Mucosa of descending colon (tissue), 3 donors: ENCODE measurements around the gene LYPLAL1. TPM values are rescaled to one million over a fixed set of nuclear protein-coding genes. Genes with fewer than 3 reads are reported as not detected.

Experiments used
- ATAC-seq: fragments of 200-7000 bp; cut with Tn5 transposase; one replicate; pipeline ENCODE4 v1.9.1; 2020; ENCODE audit warnings: mild to moderate bottlenecking, moderate library complexity
- DNase-seq, 3 donors: peaks; one replicate each; pipeline ENCODE4 v3.0.0-alpha.2; 2020
- H3K36me3 ChIP-seq: fragments of 200-600 bp; one replicate; pipeline ENCODE4 v1.8.0; 2021; ENCODE audit warnings: low read depth, mild to moderate bottlenecking
- H3K4me1 ChIP-seq: fragments of 200-600 bp; one replicate; pipeline ENCODE4 v1.8.0; 2021; ENCODE audit warnings: low read depth, mild to moderate bottlenecking
- H3K4me3 ChIP-seq: fragments of 200-600 bp; one replicate; pipeline ENCODE4 v1.8.0; 2021; ENCODE audit warnings: mild to moderate bottlenecking
- H3K9me3 ChIP-seq: fragments of 200-600 bp; one replicate; pipeline ENCODE4 v1.8.0; 2021; ENCODE audit warnings: mild to moderate bottlenecking
- intact Hi-C, 2 donors: fragments of 100-400 bp; cut with DNase I in 1 of 2; cut with micrococcal nuclease in 1 of 2; formaldehyde crosslinking; loops; one replicate each; pipeline versions ENCODE4 v1.11.0 to v1.11.1; 2022; cut with DNase I, micrococcal nuclease
- total RNA-seq, 3 donors: library from RNA; stranded (reverse); fragmentation: NEBNext Ultra II Directional in 2 of 3; extraction: Animal tissue kit (Norgen Biotek cat#: 25700) in 2 of 3; gene quantifications; one replicate each; pipeline versions ENCODE4 v1.2.1 to v1.2.4, GENCODE V29; 2021 to 2023
- TF ChIP-seq, protein P1 (sequence below): fragments of 200-600 bp; IDR thresholded peaks from one replicate; pipeline ENCODE4 v1.8.0; 2022; ENCODE audit warnings: antibody characterized with exemption, mild to moderate bottlenecking
- donor health status: DM: no; HTN: no; CAD: no; lungs with moderate emphysema.
- donor health status: DM: no; HTN: no; CAD: no.
- donor health status: DM: no; HTN: yes; CAD: no.

The LYPLAL1 gene
- total RNA-seq, 3 donors from 2014 or later = 14.3 to 34.2 (median 21.9) TPM

DNA sequence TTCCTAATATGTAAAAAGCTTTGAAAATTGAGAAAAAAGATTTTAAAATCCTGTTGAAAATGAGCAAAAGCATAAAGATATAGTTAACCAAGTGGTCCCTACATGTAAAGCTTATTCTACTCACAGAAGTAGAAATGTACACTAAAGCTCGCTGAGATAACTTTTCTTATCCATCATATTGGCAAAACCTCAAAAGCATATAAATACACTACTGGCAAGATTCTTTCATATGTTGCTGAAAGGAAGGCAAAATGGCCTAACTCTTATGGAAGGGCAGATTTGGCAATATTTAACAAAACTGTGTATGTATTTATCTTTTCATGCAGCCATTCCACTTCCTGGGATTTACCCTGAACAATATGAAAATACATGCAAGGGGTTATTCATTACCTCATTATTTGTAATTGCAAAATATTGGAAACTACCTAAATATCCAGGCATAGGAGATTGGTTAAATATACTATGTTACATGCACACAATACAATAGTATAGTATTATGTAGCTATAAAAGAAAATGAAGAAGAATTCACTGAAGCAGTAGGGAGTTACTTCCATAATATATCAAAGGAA is 43.2 kb upstream of the LYPLAL1 start:
- H3K9me3 ChIP-seq = no peaks in the 10 kb centered on the region
- no peak for ATAC-seq
- no peaks in the 10 kb centered on the region for H3K4me1 ChIP-seq
- TF ChIP-seq, protein P1, sequence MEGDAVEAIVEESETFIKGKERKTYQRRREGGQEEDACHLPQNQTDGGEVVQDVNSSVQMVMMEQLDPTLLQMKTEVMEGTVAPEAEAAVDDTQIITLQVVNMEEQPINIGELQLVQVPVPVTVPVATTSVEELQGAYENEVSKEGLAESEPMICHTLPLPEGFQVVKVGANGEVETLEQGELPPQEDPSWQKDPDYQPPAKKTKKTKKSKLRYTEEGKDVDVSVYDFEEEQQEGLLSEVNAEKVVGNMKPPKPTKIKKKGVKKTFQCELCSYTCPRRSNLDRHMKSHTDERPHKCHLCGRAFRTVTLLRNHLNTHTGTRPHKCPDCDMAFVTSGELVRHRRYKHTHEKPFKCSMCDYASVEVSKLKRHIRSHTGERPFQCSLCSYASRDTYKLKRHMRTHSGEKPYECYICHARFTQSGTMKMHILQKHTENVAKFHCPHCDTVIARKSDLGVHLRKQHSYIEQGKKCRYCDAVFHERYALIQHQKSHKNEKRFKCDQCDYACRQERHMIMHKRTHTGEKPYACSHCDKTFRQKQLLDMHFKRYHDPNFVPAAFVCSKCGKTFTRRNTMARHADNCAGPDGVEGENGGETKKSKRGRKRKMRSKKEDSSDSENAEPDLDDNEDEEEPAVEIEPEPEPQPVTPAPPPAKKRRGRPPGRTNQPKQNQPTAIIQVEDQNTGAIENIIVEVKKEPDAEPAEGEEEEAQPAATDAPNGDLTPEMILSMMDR = no peak
- no peak overlapping the region for H3K4me3 ChIP-seq
- no peaks in the 10 kb centered on the region for H3K36me3 ChIP-seq
- no peak for DNase-seq
- intact Hi-C loops = no loop called here

DNA sequence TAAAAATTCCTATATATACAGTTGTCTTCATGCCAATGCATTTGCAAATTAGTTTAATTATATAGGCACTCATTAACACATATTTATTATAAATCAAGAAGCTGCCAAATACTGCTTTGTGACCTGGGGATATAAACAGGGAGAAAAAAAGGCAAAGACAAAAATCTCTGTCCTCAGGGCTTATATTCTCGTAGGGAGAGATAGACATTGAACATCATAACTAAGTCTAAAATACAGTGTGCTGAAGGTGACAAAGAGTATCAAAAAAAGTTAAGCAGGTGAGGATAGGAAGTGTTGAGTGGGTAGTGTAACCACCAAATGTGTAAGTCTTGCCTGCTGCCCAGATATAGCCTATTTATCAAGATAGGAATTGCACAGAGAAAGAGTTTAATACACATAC is 40.7 kb upstream of the LYPLAL1 start:
- intact Hi-C loops = no loop called here
- no peaks in the 10 kb centered on the region for H3K9me3 ChIP-seq
- TF ChIP-seq, protein P1 = no peak

DNA sequence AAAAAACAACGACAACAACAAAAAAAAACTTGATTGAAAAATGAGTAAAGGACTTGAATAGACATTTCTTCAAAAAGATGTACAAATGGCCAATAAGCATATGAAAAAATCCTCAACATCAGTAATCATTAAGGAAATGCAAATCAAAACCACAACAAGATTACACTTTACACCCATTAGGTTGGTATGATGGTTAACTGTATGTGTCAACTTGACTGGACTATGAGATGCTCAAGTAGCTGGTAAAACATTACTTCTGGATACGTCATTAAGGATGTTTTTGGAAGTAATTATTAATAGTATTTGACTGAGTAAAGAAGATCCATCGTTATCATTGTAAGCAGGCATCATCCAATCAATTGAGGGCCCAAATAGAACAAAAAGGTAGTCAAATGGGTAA is 34.9 kb upstream of the LYPLAL1 start:
- TF ChIP-seq, protein P1 = no peak
- DNase-seq (no peak), ATAC-seq (no peak)
- intact Hi-C loops = no loop called here
- Histone ChIP-seq H3K36me3 (no peaks in the 10 kb centered on the region), H3K4me3 (no peak overlapping the region), H3K4me1 (no peaks in the 10 kb centered on the region), H3K9me3 (no peaks in the 10 kb centered on the region)

More for the DNA sequence above, 40.7 kb upstream of the LYPLAL1 start:
- no peak overlapping the region for H3K4me3 ChIP-seq
- ATAC-seq = no peak
- no peak for DNase-seq
- no peaks in the 10 kb centered on the region for H3K4me1 ChIP-seq
- H3K36me3 ChIP-seq = no peaks in the 10 kb centered on the region

DNA sequence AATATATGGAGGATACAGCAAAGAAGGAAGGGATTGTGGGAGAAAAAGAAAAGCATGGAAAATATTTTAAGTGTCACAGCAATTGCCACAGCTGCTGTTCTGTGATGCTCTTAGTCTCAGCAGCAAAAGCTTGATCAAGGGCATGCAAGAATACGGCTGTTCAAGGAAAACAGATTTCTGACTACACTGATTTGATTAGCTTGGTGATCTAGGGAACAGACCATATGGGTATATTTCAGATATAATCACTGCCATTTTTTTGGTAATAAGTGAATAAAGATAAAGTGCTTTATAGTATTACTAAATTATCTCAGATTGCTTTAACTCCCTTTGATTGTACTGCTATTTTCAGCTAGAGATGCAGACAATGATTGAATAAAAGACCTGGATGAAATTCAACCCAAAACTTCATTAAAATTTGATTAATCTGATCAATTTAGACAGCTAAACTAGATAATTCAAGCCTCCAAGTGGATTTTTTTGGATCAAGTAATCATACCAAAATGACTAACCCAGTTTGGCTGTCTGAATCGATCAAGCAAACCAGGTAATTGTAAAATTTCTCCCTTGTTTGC is 33.3 kb upstream of the LYPLAL1 start:
- DNase-seq (no peak), ATAC-seq (no peak)
- Histone ChIP-seq H3K4me1 (no peaks in the 10 kb centered on the region), H3K4me3 (no peak overlapping the region), H3K36me3 (no peaks in the 10 kb centered on the region), H3K9me3 (no peaks in the 10 kb centered on the region)
- TF ChIP-seq, protein P1 = no peak
- intact Hi-C loops = no loop called here

DNA sequence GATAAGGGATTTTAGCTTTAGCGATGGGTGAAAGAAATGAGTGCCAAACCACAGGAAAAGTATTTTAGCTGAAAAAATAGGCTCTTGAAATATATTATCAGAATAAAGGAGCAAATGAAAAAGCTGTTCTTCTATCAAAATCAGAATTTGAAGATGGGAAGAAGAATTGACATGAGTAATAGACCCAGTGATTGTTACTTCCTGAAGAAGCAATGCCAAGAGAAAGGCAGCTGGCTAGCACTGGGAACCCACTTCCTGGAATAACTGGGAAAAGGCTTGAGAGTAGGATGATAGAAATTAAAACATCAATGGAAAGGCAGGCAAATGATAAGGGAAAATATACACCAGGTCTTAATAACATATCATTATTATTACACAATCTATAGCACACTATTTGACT is 29.9 kb upstream of the LYPLAL1 start:
- no peaks in the 10 kb centered on the region for H3K36me3 ChIP-seq
- no peak for DNase-seq
- no peak overlapping the region for H3K4me3 ChIP-seq
- no peaks in the 10 kb centered on the region for H3K4me1 ChIP-seq
- TF ChIP-seq, protein P1 = no peak
- ATAC-seq = no peak
- H3K9me3 ChIP-seq = no peaks in the 10 kb centered on the region
- intact Hi-C loops = no loop called here
